ENCODE results near the gene EXT2.

DNA sequence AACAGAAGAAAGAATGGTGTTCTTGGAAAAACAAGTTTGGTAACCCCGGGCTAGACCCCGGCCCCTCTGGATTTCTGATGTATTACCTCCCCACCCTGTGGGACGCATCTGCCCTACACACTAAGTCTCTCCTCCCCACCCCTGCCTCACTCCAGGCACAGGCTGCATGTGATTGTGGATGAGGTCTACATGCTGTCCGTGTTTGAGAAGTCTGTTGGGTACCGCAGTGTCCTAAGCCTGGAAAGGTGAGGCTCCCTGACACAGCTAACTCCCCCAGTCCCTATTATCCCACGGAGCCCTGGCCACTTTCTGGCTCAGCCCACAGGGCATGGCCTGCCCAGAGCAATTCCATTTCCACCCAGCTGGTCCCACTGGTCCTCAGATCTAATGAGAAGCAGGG is 16.1 kb upstream of the EXT2 start:
- TF ChIP-seq POLR2AphosphoS5 (IDR thresholded peaks at IDR 0.05; ENCODE audit: low read depth, low read length) (no peak), CTCF (IDR thresholded peaks at IDR 0.05) (no peak), TEAD4 (IDR thresholded peaks at IDR 0.05; ENCODE audit: borderline replicate concordance, insufficient read depth) (no peak), TCF12 (IDR thresholded peaks at IDR 0.05) (no peak)
- TF ChIP-seq, protein P1, sequence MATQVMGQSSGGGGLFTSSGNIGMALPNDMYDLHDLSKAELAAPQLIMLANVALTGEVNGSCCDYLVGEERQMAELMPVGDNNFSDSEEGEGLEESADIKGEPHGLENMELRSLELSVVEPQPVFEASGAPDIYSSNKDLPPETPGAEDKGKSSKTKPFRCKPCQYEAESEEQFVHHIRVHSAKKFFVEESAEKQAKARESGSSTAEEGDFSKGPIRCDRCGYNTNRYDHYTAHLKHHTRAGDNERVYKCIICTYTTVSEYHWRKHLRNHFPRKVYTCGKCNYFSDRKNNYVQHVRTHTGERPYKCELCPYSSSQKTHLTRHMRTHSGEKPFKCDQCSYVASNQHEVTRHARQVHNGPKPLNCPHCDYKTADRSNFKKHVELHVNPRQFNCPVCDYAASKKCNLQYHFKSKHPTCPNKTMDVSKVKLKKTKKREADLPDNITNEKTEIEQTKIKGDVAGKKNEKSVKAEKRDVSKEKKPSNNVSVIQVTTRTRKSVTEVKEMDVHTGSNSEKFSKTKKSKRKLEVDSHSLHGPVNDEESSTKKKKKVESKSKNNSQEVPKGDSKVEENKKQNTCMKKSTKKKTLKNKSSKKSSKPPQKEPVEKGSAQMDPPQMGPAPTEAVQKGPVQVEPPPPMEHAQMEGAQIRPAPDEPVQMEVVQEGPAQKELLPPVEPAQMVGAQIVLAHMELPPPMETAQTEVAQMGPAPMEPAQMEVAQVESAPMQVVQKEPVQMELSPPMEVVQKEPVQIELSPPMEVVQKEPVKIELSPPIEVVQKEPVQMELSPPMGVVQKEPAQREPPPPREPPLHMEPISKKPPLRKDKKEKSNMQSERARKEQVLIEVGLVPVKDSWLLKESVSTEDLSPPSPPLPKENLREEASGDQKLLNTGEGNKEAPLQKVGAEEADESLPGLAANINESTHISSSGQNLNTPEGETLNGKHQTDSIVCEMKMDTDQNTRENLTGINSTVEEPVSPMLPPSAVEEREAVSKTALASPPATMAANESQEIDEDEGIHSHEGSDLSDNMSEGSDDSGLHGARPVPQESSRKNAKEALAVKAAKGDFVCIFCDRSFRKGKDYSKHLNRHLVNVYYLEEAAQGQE (IDR thresholded peaks at IDR 0.05; ENCODE audit: low read depth, low read length) = no peak
